ENCODE data around the gene AUTS2. TPM values are rescaled to one million over a fixed set of nuclear protein-coding genes. Genes with fewer than 3 reads are reported as not detected.

The AUTS2 gene
- total RNA-seq, 2 donors from 2014 or later = 8.6 TPM

DNA sequence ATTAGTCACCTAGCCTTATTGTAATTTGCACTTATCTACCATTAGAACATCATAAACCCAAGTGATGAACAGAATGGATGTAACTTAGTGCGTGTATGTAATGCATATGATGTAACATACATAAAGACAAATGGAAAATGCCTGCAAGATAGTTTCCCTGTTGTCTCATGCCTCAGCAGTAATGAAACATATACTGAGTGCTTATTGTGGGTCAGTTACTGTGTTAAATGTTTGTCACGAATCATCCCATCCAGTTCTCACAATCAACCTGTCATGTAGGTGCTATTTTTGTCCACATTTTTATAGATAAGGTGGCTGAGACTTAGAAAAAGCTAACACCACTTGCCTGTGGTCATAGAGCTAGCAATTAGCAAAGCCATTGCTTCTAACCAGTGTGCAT, 350.8 kb downstream of the AUTS2 start:
- no peaks in the 10 kb centered on the region for H3K27me3 ChIP-seq
- H3K36me3 ChIP-seq = no peaks in the 10 kb centered on the region
- TF ChIP-seq, protein P1, sequence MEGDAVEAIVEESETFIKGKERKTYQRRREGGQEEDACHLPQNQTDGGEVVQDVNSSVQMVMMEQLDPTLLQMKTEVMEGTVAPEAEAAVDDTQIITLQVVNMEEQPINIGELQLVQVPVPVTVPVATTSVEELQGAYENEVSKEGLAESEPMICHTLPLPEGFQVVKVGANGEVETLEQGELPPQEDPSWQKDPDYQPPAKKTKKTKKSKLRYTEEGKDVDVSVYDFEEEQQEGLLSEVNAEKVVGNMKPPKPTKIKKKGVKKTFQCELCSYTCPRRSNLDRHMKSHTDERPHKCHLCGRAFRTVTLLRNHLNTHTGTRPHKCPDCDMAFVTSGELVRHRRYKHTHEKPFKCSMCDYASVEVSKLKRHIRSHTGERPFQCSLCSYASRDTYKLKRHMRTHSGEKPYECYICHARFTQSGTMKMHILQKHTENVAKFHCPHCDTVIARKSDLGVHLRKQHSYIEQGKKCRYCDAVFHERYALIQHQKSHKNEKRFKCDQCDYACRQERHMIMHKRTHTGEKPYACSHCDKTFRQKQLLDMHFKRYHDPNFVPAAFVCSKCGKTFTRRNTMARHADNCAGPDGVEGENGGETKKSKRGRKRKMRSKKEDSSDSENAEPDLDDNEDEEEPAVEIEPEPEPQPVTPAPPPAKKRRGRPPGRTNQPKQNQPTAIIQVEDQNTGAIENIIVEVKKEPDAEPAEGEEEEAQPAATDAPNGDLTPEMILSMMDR (IDR thresholded peaks at IDR 0.05) = no peak
- H3K4me3 ChIP-seq = no peak overlapping the region
- DNase-seq (ENCODE audit: low spot score) = no peak
- H3K27ac ChIP-seq = no peak overlapping the region
- peaks cover 0 to 12% of the 10 kb centered on the region in 2 donors for H3K4me1 ChIP-seq
- H3K9me3 ChIP-seq = no peaks in the 10 kb centered on the region

DNA sequence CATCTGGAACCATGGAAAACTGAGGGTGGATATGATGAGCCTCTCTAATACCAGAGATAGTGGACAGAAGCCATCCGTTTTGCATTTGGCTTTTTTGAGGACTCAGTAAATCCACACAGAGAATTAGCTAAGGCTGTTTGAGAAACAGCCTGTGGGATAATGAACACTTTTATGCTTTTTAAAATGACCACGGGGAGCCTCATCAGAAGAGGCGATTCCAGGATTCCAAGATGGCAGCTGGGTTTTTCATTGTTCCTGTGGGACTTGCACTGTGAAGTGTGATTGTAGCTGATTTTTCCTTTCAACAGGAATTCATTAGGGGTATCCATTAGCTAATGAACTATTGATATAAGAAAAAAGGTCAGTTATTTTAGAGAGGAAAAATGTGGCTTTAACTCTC, 353.2 kb downstream of the AUTS2 start:
- no peaks in the 10 kb centered on the region for H3K36me3 ChIP-seq
- no peak overlapping the region for H3K4me3 ChIP-seq
- TF ChIP-seq, protein P1 (IDR thresholded peaks at IDR 0.05) = no peak
- H3K9me3 ChIP-seq = no peaks in the 10 kb centered on the region
- no peaks in the 10 kb centered on the region for H3K27me3 ChIP-seq
- H3K4me1 ChIP-seq = peaks cover 0 to 18% of the 10 kb centered on the region in 2 donors
- H3K27ac ChIP-seq = no peak overlapping the region
- no peak for DNase-seq (ENCODE audit: low spot score)

DNA sequence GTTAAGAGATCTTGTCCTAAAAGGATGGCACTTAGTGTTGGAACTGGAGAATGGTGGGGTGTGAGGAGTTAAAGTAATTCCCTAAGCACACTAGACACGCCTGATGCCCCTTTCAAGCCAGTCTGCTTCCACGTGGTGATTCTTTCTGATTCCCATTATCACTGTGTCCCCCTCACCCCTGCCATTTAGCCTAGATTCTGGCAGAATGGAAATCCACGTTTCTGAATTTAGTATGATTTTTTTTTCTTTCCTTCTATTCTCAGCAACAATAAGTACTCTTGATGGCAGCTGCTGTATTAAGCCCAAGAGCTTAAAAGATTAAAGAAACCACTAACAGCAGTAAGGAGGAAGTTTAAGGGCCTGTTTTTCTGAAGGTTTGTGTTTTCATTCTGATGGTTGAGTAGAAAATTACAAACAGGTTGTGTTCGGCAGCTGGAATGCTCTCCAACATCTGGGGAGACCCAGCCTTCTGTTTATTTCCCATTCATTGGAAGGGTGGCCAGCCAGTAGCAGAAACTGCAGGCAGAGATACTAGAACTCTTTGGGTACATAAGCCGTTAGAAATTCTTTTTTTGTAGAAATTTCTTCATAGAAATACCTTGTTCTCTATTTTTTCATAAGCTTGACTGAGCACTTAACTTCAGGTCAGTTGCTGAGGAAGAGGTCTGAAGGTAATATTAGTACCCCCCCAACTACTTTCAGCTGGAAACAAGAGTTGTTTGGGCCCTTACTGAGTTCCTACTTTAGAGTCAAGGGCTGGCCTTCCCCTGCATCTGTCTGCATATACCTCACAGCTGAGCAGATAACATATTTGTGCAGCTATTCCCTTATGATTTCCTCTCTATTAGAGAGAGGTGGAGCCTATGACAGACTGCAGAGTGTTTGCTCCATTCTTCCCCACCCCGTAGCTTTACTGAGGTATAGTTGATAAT, 355.1 kb downstream of the AUTS2 start:
- no peak for DNase-seq (ENCODE audit: low spot score)
- TF ChIP-seq, protein P1 (IDR thresholded peaks at IDR 0.05) = no peak
- peaks cover 0 to 18% of the 10 kb centered on the region in 2 donors for H3K4me1 ChIP-seq
- H3K27me3 ChIP-seq = no peaks in the 10 kb centered on the region
- H3K9me3 ChIP-seq = no peaks in the 10 kb centered on the region
- H3K4me3 ChIP-seq = no peak overlapping the region
- no peak overlapping the region for H3K27ac ChIP-seq
- no peaks in the 10 kb centered on the region for H3K36me3 ChIP-seq

DNA sequence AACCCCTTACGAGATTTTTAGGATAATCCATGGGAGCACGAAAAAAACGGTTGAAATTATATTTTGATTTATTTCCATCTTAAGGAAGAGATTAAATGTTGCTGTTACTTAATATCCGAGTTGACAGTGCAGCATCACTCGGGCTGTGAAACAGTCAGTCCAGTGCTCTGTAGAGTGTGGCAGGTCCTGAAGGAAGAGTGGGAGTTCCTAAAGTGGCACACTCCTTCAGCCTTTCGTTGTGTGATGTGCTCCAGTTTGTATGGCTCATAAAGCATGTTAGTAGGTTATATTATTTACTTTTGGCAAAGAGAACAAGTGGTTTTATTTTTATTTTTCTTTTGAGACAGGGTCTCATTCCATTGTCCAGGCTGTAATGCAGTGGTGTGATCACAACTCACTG, 358.3 kb downstream of the AUTS2 start:
- H3K27me3 ChIP-seq = no peaks in the 10 kb centered on the region
- H3K4me3 ChIP-seq = no peak overlapping the region
- peaks cover 0 to 22% of the 10 kb centered on the region in 2 donors for H3K4me1 ChIP-seq
- no peak for DNase-seq (ENCODE audit: low spot score)
- H3K36me3 ChIP-seq = no peaks in the 10 kb centered on the region
- H3K27ac ChIP-seq = no peak overlapping the region
- TF ChIP-seq, protein P1 (IDR thresholded peaks at IDR 0.05) = no peak
- no peaks in the 10 kb centered on the region for H3K9me3 ChIP-seq

DNA sequence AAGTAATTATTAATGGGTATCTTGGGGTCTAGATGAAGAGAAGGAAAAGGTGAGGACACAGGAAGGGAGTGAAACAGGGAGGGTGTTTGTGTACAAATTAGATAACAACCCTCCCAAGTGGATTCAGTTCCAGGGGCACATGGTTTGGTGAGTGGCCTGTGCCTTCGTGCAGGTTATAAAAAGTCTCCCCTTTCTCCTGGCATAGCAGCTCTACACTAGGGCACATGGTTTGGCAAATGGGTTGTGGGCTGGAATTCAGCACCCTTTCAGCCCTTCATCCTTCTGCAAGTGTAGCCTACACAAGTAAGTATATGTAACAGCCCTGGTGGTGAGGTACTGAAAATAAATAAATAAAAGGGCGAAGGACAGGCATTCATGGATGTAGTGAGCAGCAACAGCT, 359.4 kb downstream of the AUTS2 start:
- no peaks in the 10 kb centered on the region for H3K36me3 ChIP-seq
- no peak overlapping the region for H3K27ac ChIP-seq
- no peak for DNase-seq (ENCODE audit: low spot score)
- no peak overlapping the region for H3K4me3 ChIP-seq
- TF ChIP-seq, protein P1 (IDR thresholded peaks at IDR 0.05) = no peak
- H3K9me3 ChIP-seq = no peaks in the 10 kb centered on the region
- H3K27me3 ChIP-seq = no peaks in the 10 kb centered on the region
- H3K4me1 ChIP-seq = peaks cover 0 to 33% of the 10 kb centered on the region in 2 donors

All from right atrium auricular region (tissue), 2 donors.